ENCODE measurements around the gene TGM2. TPM values are rescaled to one million over a fixed set of nuclear protein-coding genes. Genes with fewer than 3 reads are reported as not detected.

Gene TGM2
- total RNA-seq, 1 donor from 2014 or later: 9.6 TPM

DNA sequence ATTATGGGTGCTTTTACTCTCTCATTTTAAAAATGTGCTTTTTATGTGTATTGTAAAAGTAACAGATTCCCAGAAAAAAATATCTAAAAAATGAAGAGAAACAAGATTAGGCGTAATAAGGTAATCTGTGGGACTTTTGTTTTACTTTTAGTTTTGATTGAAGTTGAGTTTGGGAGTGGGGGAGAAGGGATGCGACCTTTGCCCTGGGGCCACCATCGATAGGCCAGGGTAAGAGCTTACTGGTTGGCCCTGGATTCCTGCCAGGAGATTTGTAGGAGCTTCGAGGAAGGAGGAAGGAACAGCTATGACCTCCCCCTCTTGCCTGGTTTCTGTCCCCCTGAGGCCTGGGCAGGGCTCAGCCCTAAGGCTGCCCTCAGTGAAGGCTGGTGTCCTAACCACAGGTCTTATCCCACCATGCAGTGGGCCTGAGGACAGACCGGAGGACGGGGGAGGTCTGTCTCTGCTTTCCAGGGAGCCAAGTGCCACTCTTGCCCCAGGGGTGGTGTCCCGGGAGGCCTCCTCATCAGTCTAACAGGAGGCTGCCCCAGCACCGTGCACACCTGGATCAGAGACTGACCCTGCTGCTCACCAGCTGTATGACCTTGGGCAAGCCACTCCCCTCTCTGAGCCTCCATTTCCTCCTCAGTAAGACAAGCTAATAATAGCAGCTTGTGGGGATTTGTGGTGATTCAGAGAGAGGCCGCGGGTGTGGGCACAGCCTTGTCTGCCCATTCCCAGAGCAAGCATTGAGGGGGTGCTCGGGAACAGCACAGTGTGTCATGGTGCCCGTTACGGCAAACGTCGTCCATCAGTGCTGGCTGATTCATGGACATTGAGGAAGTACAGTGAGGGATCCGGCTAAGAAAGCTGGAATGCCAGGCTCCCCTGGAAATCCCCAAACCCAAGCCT is 21.2 kb downstream of the TGM2 start:
- peak; percentile 87 for ATAC-seq

DNA sequence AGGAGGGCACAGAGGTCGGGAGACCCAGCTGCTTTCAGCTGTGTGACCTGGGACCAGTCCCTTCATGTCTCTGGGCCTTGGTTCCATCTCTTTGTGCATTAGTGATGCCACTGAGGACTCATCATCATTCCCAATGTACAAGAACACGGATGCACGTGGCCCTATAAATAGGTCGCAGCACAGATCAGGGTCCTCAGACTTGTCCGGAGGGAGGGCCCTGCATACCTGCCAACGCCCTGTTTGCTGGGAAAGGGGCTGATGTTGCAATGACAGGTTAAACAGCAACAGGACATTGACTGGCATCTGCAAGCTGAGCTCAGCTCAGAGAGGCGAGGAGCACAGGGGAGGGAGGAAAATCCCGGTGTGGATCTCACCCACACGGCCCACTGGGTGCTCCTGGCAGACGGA is 21.8 kb downstream of the TGM2 start:
- peak; percentile 48 for ATAC-seq

GRCh38 chr20:38141889-38142494 is 23.1 kb downstream of the TGM2 start:
- ATAC-seq: no peak

GRCh38 chr20:38141204-38141888 is 23.7 kb downstream of the TGM2 start:
- ATAC-seq: no peak

DNA sequence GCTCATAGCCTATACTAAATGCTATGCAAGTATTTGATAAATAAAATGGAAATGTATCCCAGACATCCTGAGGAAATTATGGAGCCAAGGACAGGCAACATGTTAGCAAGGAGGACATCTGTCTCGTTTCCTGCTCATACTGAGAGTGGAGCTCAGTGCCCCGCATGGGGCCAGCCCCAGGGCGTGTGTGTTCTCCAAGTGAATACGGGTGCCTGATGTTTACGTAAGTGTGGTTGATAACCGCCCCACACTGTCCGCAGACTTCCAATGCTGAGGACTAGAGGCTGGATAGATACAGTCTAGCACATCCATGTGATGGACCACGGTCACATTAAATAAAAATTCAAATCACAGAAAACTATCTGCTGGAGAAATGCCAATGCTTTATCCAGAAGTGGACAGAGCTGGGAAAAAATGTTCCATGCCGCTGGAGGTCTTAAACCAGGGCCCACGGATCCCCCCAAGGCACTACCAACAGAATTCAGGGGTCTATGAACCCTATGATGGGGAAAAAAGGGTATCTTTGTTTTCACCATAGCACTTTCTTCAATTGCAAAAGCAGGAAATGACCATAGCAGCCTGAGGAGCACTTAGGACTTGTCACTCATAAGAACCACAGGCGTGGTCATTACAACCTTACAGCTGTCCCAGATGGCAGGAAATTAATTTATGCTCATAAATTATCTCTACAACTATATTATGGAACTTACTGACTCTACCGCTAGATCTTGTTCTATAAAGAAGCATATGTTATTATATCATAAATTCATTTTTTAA is 24.9 kb downstream of the TGM2 start:
- ATAC-seq: no peak

- no peak for ATAC-seq
Observed at GRCh38 chr20:38139156-38139912, 25.7 kb downstream of the TGM2 start.

DNA sequence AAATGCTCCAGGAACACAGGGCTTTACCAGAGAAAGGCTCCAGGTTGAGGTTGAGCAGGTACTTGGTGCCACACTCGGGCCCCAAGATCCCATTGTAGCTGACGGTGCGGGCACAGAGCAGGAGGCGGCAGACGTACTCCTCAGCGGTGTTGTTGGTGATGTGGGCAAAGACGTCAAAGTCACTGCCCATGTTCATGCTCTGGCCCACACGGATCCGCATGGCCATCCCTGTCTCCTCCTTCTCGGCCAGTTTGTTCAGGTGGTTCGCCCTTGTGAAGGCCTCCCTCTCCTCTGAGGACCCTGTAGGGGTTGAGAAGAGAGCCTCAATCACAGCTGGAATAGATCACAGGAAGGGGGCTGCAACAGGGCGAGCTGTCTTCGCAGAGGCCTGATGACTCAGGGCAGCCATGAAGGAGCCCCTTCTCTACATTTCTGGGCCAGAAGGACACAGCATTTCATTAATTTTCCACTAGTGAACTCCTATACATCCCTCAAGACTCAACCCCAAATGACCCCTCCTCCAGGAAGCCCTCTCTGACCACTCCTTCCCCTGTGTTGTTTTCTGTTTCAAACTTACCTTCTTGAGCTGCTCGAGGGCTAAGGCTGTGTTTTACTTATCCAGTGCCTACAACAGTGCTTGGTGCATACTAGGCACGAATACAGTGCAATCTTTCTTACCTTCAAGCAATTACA is 26.8 kb downstream of the TGM2 start:
- ATAC-seq: no peak

- ATAC-seq: no peak
Observed at GRCh38 chr20:38137441-38138037, 27.5 kb downstream of the TGM2 start.

DNA sequence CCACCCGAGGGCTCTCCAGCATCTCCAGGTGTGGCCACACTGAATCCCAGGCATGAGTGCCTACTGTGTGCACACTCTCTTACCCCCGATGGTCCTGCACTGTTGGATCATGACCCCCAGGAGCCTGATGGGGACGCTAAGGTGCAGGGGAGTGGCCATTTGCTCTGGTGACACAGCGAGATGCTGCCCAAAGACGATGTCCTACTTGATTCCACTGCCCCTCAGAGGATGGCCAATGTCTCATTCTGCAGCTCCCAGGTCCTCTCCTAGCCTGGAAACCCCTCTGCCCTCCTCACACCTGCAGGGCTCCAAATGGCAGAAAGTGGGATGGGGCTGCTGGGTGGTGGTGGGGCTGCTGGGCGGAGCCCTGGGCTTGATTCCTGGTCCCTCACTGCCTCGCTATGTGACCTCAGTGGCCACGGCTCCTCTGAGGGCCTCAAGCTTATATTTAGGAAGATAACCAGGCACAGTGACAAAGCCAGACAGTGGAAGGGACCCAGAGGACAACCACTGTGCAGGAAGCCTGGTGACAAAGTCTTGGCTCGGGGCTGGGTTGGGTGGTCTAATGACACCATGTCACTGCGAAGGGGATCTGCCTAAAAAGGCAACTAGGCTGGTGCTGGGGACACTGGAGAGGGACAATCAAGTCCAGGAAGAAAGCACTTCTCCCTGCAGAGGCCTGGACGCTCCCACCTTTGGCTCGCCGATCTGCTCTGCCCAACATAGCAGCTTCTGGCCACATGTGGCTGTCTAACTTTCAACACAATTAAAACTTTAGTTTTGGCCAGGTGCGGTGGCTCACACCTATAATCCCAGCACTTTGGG is 28.4 kb downstream of the TGM2 start:
- no peak for ATAC-seq

DNA sequence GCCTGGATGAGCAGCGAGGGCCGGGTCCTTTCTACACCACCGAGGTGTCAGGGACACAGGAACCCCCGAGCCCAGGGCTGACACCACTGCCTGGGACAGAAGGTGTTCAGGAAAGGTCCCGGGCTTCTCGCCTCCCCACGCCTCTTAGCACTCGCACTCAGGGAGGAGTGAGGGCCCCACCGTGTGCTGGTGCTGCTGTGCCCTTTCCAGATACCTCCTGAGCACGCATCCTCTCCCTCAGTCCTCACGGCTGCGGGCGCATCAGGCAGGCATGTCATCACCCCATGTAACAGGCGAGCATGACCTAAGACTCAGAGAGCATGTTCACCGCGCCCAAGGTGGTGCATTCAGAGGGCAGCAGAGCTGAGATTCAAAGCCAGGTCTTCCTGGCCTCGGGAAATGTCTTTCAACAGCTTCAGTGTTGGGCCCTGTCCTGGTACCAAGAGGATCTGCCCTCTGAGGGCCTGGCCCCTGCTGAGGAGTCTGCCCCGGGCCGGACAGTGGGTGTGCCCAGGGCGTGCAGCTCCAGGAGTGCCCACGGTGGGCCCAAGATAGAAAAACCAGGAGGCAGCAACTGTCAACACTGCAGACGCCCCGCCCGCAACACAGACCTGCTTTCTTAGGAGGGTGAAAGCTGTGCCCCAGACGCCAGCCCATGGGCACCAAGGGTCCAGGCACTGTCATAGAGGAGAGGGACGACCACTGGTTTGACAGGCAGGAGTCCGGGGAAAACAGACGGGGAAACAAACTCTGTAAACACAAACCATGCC is 29.2 kb downstream of the TGM2 start:
- ATAC-seq: no peak

DNA sequence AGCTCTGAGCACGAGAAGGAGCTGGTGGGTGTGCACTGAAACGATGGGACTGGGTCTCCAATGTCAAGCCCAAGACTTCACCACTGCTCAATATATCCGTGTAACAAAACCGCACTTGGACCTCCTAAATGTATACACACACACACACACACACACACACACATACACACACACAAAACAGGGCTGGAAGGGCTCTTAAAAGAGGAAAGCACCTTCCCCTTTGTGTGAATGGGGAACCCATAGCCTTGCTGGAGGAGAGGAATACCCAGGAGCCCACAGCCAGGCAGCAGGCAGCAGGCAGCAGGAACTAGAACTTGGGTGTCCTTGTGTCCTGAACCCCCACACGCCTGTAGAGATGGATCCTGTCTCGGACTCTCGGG is 29.8 kb downstream of the TGM2 start:
- ATAC-seq: no peak

DNA sequence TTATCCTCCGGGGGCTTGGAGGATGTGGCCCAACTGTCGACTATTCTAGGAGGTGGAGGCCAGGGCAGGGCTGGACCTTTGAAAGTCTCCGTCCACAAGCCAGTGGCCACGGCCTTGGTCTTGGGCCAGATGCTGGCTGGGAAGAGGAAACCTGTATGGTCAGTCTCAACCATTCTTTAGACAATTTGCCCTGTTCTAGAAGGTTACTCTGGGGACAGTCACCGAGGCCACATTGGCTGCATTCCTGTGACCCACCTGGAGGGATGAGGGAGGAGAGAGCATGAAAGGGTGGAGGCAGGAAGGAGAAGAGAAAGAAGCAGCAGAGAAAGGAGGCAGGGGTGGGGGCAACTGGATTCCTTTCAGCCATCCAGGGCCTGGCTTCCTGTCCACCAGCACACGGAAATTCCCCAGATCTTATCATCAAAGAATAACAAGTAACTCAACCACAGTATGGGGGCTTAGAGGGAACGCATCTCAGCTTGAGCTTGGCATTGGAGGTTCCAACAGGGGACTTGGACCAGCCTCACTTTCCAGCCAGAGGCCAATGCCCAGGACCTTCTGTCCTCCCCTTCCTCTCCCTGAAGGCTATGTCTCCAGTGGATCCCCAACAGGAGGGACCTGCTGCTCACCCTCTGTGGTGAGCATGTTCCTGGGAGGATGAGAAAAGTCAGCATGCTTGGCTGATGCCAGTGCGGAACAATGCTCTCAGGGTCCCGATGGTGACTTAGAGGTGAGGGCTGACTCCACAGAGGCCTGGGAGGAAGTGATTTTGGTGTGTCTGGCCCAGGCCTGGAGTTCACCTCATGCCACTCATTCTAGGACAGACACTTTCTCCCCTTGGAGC is 30.4 kb downstream of the TGM2 start:
- no peak for ATAC-seq

- ATAC-seq: no peak
Observed at GRCh38 chr20:38133680-38134426, 31.2 kb downstream of the TGM2 start.

GRCh38 chr20:38132910-38133501 is 32.1 kb downstream of the TGM2 start:
- ATAC-seq: no peak

DNA sequence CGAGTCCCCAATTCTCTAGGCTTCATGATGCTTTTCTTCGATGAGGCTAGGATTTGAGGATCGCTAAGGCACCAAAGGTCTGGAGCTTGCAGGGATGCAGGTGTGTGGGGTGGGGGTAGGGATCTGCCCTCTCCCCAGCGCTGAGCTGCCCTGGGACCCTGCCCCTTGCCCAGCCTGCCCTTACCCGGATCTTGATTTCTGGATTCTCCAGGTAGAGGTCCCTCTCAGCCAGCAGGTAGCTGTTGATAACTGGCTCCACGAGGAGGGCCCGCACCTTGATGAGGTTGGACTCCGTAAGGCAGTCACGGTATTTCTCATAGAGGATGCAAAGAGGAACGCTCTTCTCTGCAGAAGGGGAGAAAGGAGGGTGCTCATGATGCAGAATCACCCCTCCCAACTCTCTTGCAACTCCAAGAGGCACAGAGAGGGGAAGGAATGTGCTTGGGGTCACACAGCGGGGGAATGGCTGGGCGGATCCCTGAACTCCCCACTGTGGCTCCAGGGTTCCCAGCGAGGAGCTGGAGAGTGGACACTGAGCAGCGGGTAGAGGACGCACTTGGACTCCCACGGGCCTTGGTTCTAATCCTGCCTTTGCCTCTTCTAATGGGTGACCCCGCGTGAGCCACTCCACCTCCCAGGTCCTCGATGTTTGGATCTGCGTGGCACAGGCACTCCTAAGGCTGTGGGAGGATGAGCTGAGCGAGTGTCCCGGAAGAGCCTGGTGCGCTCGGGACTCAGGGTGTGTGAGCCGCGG is 32.7 kb downstream of the TGM2 start:
- ATAC-seq: no peak

GRCh38 chr20:38131588-38132121 is 33.4 kb downstream of the TGM2 start:
- no peak for ATAC-seq
